ENCODE measurements around the gene ABHD12.

Gene ABHD12

GRCh38 chr20:25321991-25322390 lies 68.6 kb downstream of the ABHD12 start:
- peaks cover 2% of the 10 kb centered on the region; the same call in 1 of the 2 replicates for H3K4me1 ChIP-seq (ENCODE audit: control insufficient read depth, insufficient read depth, low read length)
- DNase-seq (ENCODE audit: low read depth, low spot score): no peak
- H3K36me3 ChIP-seq (ENCODE audit: control insufficient read depth, insufficient read depth, low read length): peaks cover 4% of the 10 kb centered on the region; the same call in 1 of the 2 replicates
- no CpG with 5 or more reads among the region's 4 CpGs for WGBS (ENCODE audit: insufficient coverage, insufficient read length)
- H3K27me3 ChIP-seq (ENCODE audit: control insufficient read depth, insufficient read depth, low read length): no peaks in the 10 kb centered on the region
- H3K4me3 ChIP-seq (ENCODE audit: low read length): no peak overlapping the region
- H3K27ac ChIP-seq (ENCODE audit: low read length): no peak overlapping the region
- H3K9me3 ChIP-seq (ENCODE audit: control insufficient read depth, insufficient read depth, low read length): no peaks in the 10 kb centered on the region

- Histone ChIP-seq H3K4me1 (ENCODE audit: control insufficient read depth, insufficient read depth, low read length) (peaks cover 2% of the 10 kb centered on the region; the same call in 1 of the 2 replicates), H3K27ac (ENCODE audit: low read length) (no peak overlapping the region), H3K27me3 (ENCODE audit: control insufficient read depth, insufficient read depth, low read length) (no peaks in the 10 kb centered on the region), H3K36me3 (ENCODE audit: control insufficient read depth, insufficient read depth, low read length) (peaks cover 4% of the 10 kb centered on the region; the same call in 1 of the 2 replicates), H3K9me3 (ENCODE audit: control insufficient read depth, insufficient read depth, low read length) (no peaks in the 10 kb centered on the region), H3K4me3 (ENCODE audit: low read length) (no peak overlapping the region)
- no CpG with 5 or more reads among the region's 5 CpGs for WGBS (ENCODE audit: insufficient coverage, insufficient read length)
- DNase-seq (ENCODE audit: low read depth, low spot score): no peak
Measured at GRCh38 chr20:25321262-25321831, 69.3 kb downstream of the ABHD12 start.

- DNase-seq (ENCODE audit: low read depth, low spot score): no peak
- no peaks in the 10 kb centered on the region for H3K27me3 ChIP-seq (ENCODE audit: control insufficient read depth, insufficient read depth, low read length)
- H3K4me3 ChIP-seq (ENCODE audit: low read length): no peak overlapping the region
- H3K36me3 ChIP-seq (ENCODE audit: control insufficient read depth, insufficient read depth, low read length): peaks cover 4% of the 10 kb centered on the region; the same call in 1 of the 2 replicates
- H3K4me1 ChIP-seq (ENCODE audit: control insufficient read depth, insufficient read depth, low read length): peaks cover 2% of the 10 kb centered on the region; the same call in 1 of the 2 replicates
- H3K9me3 ChIP-seq (ENCODE audit: control insufficient read depth, insufficient read depth, low read length): no peaks in the 10 kb centered on the region
- no CpG with 5 or more reads among the region's 13 CpGs for WGBS (ENCODE audit: insufficient coverage, insufficient read length)
- no peak overlapping the region for H3K27ac ChIP-seq (ENCODE audit: low read length)
Measured at GRCh38 chr20:25320035-25320800, 70.4 kb downstream of the ABHD12 start.

- Histone ChIP-seq H3K27me3 (ENCODE audit: control insufficient read depth, insufficient read depth, low read length) (no peaks in the 10 kb centered on the region), H3K27ac (ENCODE audit: low read length) (no peak overlapping the region), H3K36me3 (ENCODE audit: control insufficient read depth, insufficient read depth, low read length) (peaks cover 4% of the 10 kb centered on the region; the same call in 1 of the 2 replicates), H3K4me3 (ENCODE audit: low read length) (no peak overlapping the region), H3K4me1 (ENCODE audit: control insufficient read depth, insufficient read depth, low read length) (peaks cover under 1% of the 10 kb centered on the region; the same call in 1 of the 2 replicates), H3K9me3 (ENCODE audit: control insufficient read depth, insufficient read depth, low read length) (no peaks in the 10 kb centered on the region)
- DNase-seq (ENCODE audit: low read depth, low spot score): no peak
- no CpG with 5 or more reads among the region's 11 CpGs for WGBS (ENCODE audit: insufficient coverage, insufficient read length)
Measured at GRCh38 chr20:25319241-25320034, 71.2 kb downstream of the ABHD12 start.

GRCh38 chr20:25318471-25319240 lies 72.0 kb downstream of the ABHD12 start:
- Histone ChIP-seq H3K9me3 (ENCODE audit: control insufficient read depth, insufficient read depth, low read length) (no peaks in the 10 kb centered on the region), H3K27ac (ENCODE audit: low read length) (no peak overlapping the region), H3K4me3 (ENCODE audit: low read length) (no peak overlapping the region), H3K27me3 (ENCODE audit: control insufficient read depth, insufficient read depth, low read length) (no peaks in the 10 kb centered on the region), H3K36me3 (ENCODE audit: control insufficient read depth, insufficient read depth, low read length) (peaks cover 4% of the 10 kb centered on the region; the same call in 1 of the 2 replicates), H3K4me1 (ENCODE audit: control insufficient read depth, insufficient read depth, low read length) (no peaks in the 10 kb centered on the region)
- WGBS (ENCODE audit: insufficient coverage, insufficient read length): no CpG with 5 or more reads among the region's 16 CpGs
- no peak for DNase-seq (ENCODE audit: low read depth, low spot score)

- no peaks in the 10 kb centered on the region; the same call in 1 of the 2 replicates for H3K36me3 ChIP-seq (ENCODE audit: control insufficient read depth, insufficient read depth, low read length)
- H3K9me3 ChIP-seq (ENCODE audit: control insufficient read depth, insufficient read depth, low read length): no peaks in the 10 kb centered on the region
- H3K27me3 ChIP-seq (ENCODE audit: control insufficient read depth, insufficient read depth, low read length): no peaks in the 10 kb centered on the region
- H3K4me3 ChIP-seq (ENCODE audit: low read length): no peak overlapping the region
- no peaks in the 10 kb centered on the region for H3K4me1 ChIP-seq (ENCODE audit: control insufficient read depth, insufficient read depth, low read length)
- WGBS (ENCODE audit: insufficient coverage, insufficient read length): no CpG with 5 or more reads among the region's 17 CpGs
- H3K27ac ChIP-seq (ENCODE audit: low read length): no peak overlapping the region
- no peak for DNase-seq (ENCODE audit: low read depth, low spot score)
Measured at GRCh38 chr20:25317351-25318075, 73.1 kb downstream of the ABHD12 start.

GRCh38 chr20:25316506-25317190 lies 74.0 kb downstream of the ABHD12 start:
- WGBS (ENCODE audit: insufficient coverage, insufficient read length): no CpG with 5 or more reads among the region's 11 CpGs
- Histone ChIP-seq H3K4me3 (ENCODE audit: low read length) (no peak overlapping the region), H3K9me3 (ENCODE audit: control insufficient read depth, insufficient read depth, low read length) (no peaks in the 10 kb centered on the region), H3K36me3 (ENCODE audit: control insufficient read depth, insufficient read depth, low read length) (no peaks in the 10 kb centered on the region; the same call in 1 of the 2 replicates), H3K27ac (ENCODE audit: low read length) (no peak overlapping the region), H3K27me3 (ENCODE audit: control insufficient read depth, insufficient read depth, low read length) (no peaks in the 10 kb centered on the region), H3K4me1 (ENCODE audit: control insufficient read depth, insufficient read depth, low read length) (no peaks in the 10 kb centered on the region)
- DNase-seq (ENCODE audit: low read depth, low spot score): no peak

GRCh38 chr20:25315418-25316210 lies 75.0 kb downstream of the ABHD12 start:
- Histone ChIP-seq H3K36me3 (ENCODE audit: control insufficient read depth, insufficient read depth, low read length) (no peaks in the 10 kb centered on the region; the same call in 1 of the 2 replicates), H3K9me3 (ENCODE audit: control insufficient read depth, insufficient read depth, low read length) (no peaks in the 10 kb centered on the region), H3K27ac (ENCODE audit: low read length) (no peak overlapping the region), H3K27me3 (ENCODE audit: control insufficient read depth, insufficient read depth, low read length) (no peaks in the 10 kb centered on the region), H3K4me1 (ENCODE audit: control insufficient read depth, insufficient read depth, low read length) (no peaks in the 10 kb centered on the region), H3K4me3 (ENCODE audit: low read length) (no peak overlapping the region)
- no peak for DNase-seq (ENCODE audit: low read depth, low spot score)
- no CpG with 5 or more reads among the region's 8 CpGs for WGBS (ENCODE audit: insufficient coverage, insufficient read length)
